GM12878 (cell line): ENCODE measurements around the gene LIMCH1. TPM values are rescaled to one million over a fixed set of nuclear protein-coding genes. Genes with fewer than 3 reads are reported as not detected.

Experiments used
- ATAC-seq: fragments of 200-7000 bp; cut with Tn5 transposase; 3 replicates; pipeline ENCODE4 v1.9.1; 2020; ENCODE audit warnings: mild to moderate bottlenecking, moderate library complexity
- BruUV-seq: library from RNA; stranded (reverse); fragments of 400-500 nt; replicated peaks from 2 replicates; lab custom pipeline; 2021; lab: Mats Ljungman, UMichigan
- CTCF ChIA-PET: fragments of 300-600 bp; sonication (Branson Sonifier 250); formaldehyde crosslinking; extraction: SDS; loops from one replicate; lab custom pipeline; 2021; ENCODE audit warnings: inconsistent platforms; lab: Yijun Ruan, JAX
- POLR2A ChIA-PET: fragments of 350-600 bp; formaldehyde crosslinking; extraction: SDS; loops from one replicate; lab custom pipeline; 2021; ENCODE audit warnings: inconsistent platforms; lab: Charles Lee
- RAD21 ChIA-PET: fragments of 300-600 bp; sonication (Branson Sonifier 250); formaldehyde crosslinking; loops from one replicate; lab custom pipeline; 2023; ENCODE audit warnings: antibody characterized with exemption; ENCODE audit not compliant: unreplicated experiment; lab: Charles Lee
- SMC1A ChIA-PET: fragments of 300-600 bp; sonication (Branson Sonifier 250); formaldehyde crosslinking; loops from one replicate; lab custom pipeline; 2023; ENCODE audit not compliant: unreplicated experiment, uncharacterized antibody; lab: Charles Lee
- DNase-seq: peaks from one replicate; pipeline ENCODE4 v3.0.0-alpha.2; 2011; ENCODE audit warnings: low read depth, low spot score
- FAIRE-seq: peaks from 3 replicates; lab custom pipeline; 2011; peaks lifted over from hg19 to GRCh38; lab: Jason Lieb, UNC
- H2AFZ ChIP-seq: 2 replicates; pipeline ENCODE4 v1.6.0; 2011; ENCODE audit warnings: low read depth, low read length, control low read depth; ENCODE audit not compliant: control insufficient read depth
- H3K27ac ChIP-seq: 2 replicates; pipeline ENCODE4 v1.5.1; 2011; ENCODE audit warnings: control low read depth; ENCODE audit not compliant: control insufficient read depth, insufficient read depth
- H3K27me3 ChIP-seq, 2 experiments: replicated peaks in 1 of 2; 2 replicates each; pipeline versions ENCODE4 v1.6.0 to v1.6.1; 2011; ENCODE audit warnings: low read length in 1 of 2; ENCODE audit not compliant: control insufficient read depth in 2 of 2, insufficient read depth in 2 of 2
- H3K36me3 ChIP-seq, 2 experiments: 2 replicates each; pipeline ENCODE4 v1.5.1; 2011; ENCODE audit warnings: low read length in 1 of 2; ENCODE audit not compliant: control insufficient read depth in 2 of 2, insufficient read depth in 2 of 2
- H3K4me1 ChIP-seq: 2 replicates; pipeline ENCODE4 v1.6.1; 2011; ENCODE audit warnings: mild to moderate bottlenecking, low read length, moderate library complexity, mixed read lengths; ENCODE audit not compliant: control insufficient read depth, insufficient read depth
- H3K4me2 ChIP-seq: 2 replicates; pipeline ENCODE4 v1.6.0; 2011; ENCODE audit warnings: control low read depth; ENCODE audit not compliant: control insufficient read depth, insufficient read depth
- H3K4me3 ChIP-seq: fragments of 200-600 bp; sonication (generic); 2 replicates; pipeline ENCODE4 v1.5.1; 2016
- H3K79me2 ChIP-seq: 2 replicates; pipeline ENCODE4 v1.6.0; 2011; ENCODE audit warnings: low read length; ENCODE audit not compliant: control insufficient read depth, insufficient read depth
- H3K9ac ChIP-seq: 2 replicates; pipeline ENCODE4 v1.8.0; 2011; ENCODE audit warnings: low read length, control low read depth, mixed read lengths; ENCODE audit not compliant: control insufficient read depth, insufficient read depth
- H3K9me3 ChIP-seq: replicated peaks from 3 replicates; pipeline ENCODE4 v1.5.1; 2011; ENCODE audit warnings: mild to moderate bottlenecking, low read length; ENCODE audit not compliant: control insufficient read depth, insufficient read depth
- H4K20me1 ChIP-seq: 2 replicates; pipeline ENCODE4 v1.6.0; 2011; ENCODE audit not compliant: control insufficient read depth, insufficient read depth
- CHD2 ChIP-seq: IDR thresholded peaks from 2 replicates; pipeline ENCODE4 v1.6.1; 2011; ENCODE audit warnings: low read depth, low read length, improper control_type of control experiment, borderline replicate concordance
- CUX1 ChIP-seq: IDR thresholded peaks from 2 replicates; pipeline ENCODE4 v1.6.1; 2012; ENCODE audit warnings: improper control_type of control experiment, low read depth, low read length; ENCODE audit not compliant: insufficient replicate concordance
- HCFC1 ChIP-seq: fragments of 150-350 bp; IDR thresholded peaks from 2 replicates; pipeline ENCODE4 v1.6.1; 2014; ENCODE audit warnings: low read length
- IRF3 ChIP-seq: fragments of 450-650 bp; IDR thresholded peaks from 2 replicates; pipeline ENCODE4 v1.6.1; 2014; ENCODE audit warnings: mild to moderate bottlenecking
- SIX5 ChIP-seq: IDR thresholded peaks from 2 replicates; pipeline ENCODE4 v1.6.1; 2011; ENCODE audit warnings: mild to moderate bottlenecking, low read depth, low read length, moderate library complexity; ENCODE audit not compliant: severe bottlenecking
- WGBS: methylation state at CpG from one replicate; pipeline ENCODE4 v1.1.6; 2016; ENCODE audit warnings: low lambda C conversion rate; ENCODE audit not compliant: insufficient replicate concordance, insufficient coverage; ENCODE audit errors: missing lambda C conversion rate; 5-methylcytosine and 5-hydroxymethylcytosine counted together
- in situ Hi-C: fragments of 300-500 bp; cut with MboI; formaldehyde crosslinking; loops from 9 replicates; pipeline ENCODE4 v1.14.3; 2018; ENCODE audit warnings: mixed read lengths
- intact Hi-C: fragments of 100-400 bp; cut with micrococcal nuclease; formaldehyde crosslinking; loops from one replicate; pipeline ENCODE4 v1.14.2; 2022; ENCODE audit not compliant: unreplicated experiment
- polyA plus RNA-seq, 11 experiments: library from polyadenylated mRNA; depleted of rRNA in 4 of 11; unstranded in 6 of 11; stranded (reverse) in 5 of 11; fragments of >200 nt; fragmentation: Nextera tagmentation in 4 of 11; fragmentation: Illumina TruSeq in 1 of 11; extraction: Ambion mirVana in 4 of 11; extraction: Trizol in 1 of 11; gene quantifications; 1 replicate in 1 of 11; 2 replicates in 10 of 11; pipeline versions ENCODE4 v1.2.1 to v1.2.3, GENCODE V29; 2011 to 2016; ENCODE audit warnings: inconsistent platforms in 2 of 11, missing spikeins in 2 of 11, low read depth in 1 of 11
- total RNA-seq, 4 experiments: library from RNA; depleted of rRNA in 3 of 4; stranded (reverse); fragments of >200 nt in 3 of 4; fragmentation: Illumina TruSeq in 1 of 4; extraction: Trizol in 1 of 4; gene quantifications; 2 replicates each; pipeline versions ENCODE4 v1.2.1 to v1.2.3, GENCODE V29; 2013 to 2021

The LIMCH1 gene
- total and polyA plus RNA-seq, 10 of the 15 experiments (the other 5 are each of a cell fraction or from before 2014, with no cell fraction given): 0.07 to 0.15 TPM; not detected in 8

GRCh38 chr4:41548305-41548880 is 10.4 kb downstream of the LIMCH1 start (continued):
- no peak for TF ChIP-seq CUX1

- in situ Hi-C loops: no loop called here
- Histone ChIP-seq H3K4me1 (no peaks in the 10 kb centered on the region), H3K9me3 (no peaks in the 10 kb centered on the region), H3K4me3 (no peak overlapping the region), H3K9ac (no peak overlapping the region), H2AFZ (no peak overlapping the region), H3K36me3 (no peaks in the 10 kb centered on the region), H3K79me2 (no peaks in the 10 kb centered on the region), H3K27me3 (0 out of 4 replicates have a peak, but pooled peaks cover 0 to 2% of the 10 kb centered on the region in 2 experiments), H4K20me1 (no peaks in the 10 kb centered on the region), H3K4me2 (no peak overlapping the region), H3K27ac (no peak overlapping the region)
- ChIA-PET SMC1A (no interaction called here), POLR2A (no interaction called here), CTCF (no interaction called here), RAD21 (no interaction called here)
- intact Hi-C loops: no loop called here
- ATAC-seq: no peak
- no TSS peak for BruUV-seq
- DNase-seq: no peak
- TF ChIP-seq HCFC1 (no peak), CHD2 (no peak), IRF3 (no peak), SIX5 (no peak)
- no peak for FAIRE-seq
- 0% methylated on average over 3 of the region's 3 CpGs for WGBS
Measured at GRCh38 chr4:41549478-41549877, 11.5 kb downstream of the LIMCH1 start.
